A549 (cell line): Measurements from ENCODE around the gene SFTPB.

Source experiments
- ESRRA ChIP-seq: fragments of 150-350 bp; IDR thresholded peaks from 2 replicates; pipeline ENCODE4 v1.6.1; 2014; ENCODE audit warnings: mild to moderate bottlenecking, low read length, borderline replicate concordance
- JUN ChIP-seq, 2 experiments: fragments of >200 bp; sonication (Bioruptor Twin); formaldehyde crosslinking; IDR thresholded peaks; 2 replicates in 1 of 2; 3 replicates in 1 of 2; pipeline ENCODE4 v1.6.1; 2016 to 2017
- NR3C1 ChIP-seq: fragments of >200 bp; sonication (Bioruptor Twin); formaldehyde crosslinking; IDR thresholded peaks from 3 replicates; pipeline ENCODE4 v1.6.1; 2017
- POLR2A ChIP-seq: IDR thresholded peaks from 2 replicates; pipeline ENCODE4 v1.6.1; 2012; ENCODE audit warnings: mild to moderate bottlenecking, low read length
- RCOR1 ChIP-seq: fragments of 150-350 bp; IDR thresholded peaks from 2 replicates; pipeline ENCODE4 v1.6.1; 2014; ENCODE audit warnings: antibody characterized with exemption, low read length, low read depth
- ZFP36 ChIP-seq: fragments of 450-650 bp; IDR thresholded peaks from 2 replicates; pipeline ENCODE4 v1.6.1; 2014; ENCODE audit warnings: borderline replicate concordance; ENCODE audit not compliant: partially characterized antibody
- ZNF302 ChIP-seq: fragments of 250-450 bp; sonication (Bioruptor Pico); IDR thresholded peaks from 2 replicates; pipeline ENCODE4 v1.9.0; 2021; ENCODE audit warnings: inconsistent platforms, mild to moderate bottlenecking, moderate library complexity
- TF ChIP-seq, protein P1 (sequence below): fragments of >200 bp; sonication (Bioruptor Twin); formaldehyde crosslinking; IDR thresholded peaks from 3 replicates; pipeline ENCODE4 v1.5.1; 2016

DNA sequence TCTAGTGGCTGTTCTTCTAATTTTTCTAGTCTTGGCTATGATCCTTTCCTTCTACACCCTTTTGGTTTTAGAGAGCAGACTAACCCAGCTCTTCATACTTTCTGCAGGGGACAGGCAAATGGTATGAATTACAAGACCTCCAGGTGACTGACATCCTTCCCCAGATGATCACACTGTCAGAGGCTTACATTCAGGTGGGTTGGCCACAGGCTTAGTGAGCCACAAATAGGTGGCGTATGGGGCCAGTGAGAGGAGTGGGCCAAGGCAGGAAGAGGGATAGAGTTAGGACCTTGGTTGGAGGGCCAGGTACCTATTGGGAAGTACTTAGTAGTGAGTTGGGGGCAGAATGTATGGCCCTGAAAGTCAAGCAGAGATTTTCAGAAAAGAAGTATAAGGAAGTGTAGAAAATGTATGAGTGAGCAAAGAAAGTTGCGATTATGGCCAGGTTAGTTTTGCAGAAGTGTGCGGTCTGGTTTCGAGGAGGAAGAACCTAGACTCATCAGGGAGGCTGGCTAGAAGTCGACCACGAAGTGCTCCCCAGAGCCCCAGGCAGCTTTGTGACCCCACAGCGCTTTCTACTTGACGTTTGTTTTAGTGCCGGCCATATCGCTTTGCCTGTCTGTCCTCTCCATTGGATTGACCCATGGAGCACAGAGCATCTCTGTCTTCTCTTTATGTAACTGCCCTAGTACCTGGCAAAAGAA lies 20.0 kb downstream of the SFTPB start:
- no peak for TF ChIP-seq RCOR1
- TF ChIP-seq, protein P1, sequence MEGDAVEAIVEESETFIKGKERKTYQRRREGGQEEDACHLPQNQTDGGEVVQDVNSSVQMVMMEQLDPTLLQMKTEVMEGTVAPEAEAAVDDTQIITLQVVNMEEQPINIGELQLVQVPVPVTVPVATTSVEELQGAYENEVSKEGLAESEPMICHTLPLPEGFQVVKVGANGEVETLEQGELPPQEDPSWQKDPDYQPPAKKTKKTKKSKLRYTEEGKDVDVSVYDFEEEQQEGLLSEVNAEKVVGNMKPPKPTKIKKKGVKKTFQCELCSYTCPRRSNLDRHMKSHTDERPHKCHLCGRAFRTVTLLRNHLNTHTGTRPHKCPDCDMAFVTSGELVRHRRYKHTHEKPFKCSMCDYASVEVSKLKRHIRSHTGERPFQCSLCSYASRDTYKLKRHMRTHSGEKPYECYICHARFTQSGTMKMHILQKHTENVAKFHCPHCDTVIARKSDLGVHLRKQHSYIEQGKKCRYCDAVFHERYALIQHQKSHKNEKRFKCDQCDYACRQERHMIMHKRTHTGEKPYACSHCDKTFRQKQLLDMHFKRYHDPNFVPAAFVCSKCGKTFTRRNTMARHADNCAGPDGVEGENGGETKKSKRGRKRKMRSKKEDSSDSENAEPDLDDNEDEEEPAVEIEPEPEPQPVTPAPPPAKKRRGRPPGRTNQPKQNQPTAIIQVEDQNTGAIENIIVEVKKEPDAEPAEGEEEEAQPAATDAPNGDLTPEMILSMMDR: no peak
- no peak for TF ChIP-seq JUN (IDR thresholded peaks at IDR 0.05)
- no peak for TF ChIP-seq ZNF302
- no peak for TF ChIP-seq ESRRA
- no peak for TF ChIP-seq POLR2A
- no peak for TF ChIP-seq NR3C1
- no peak for TF ChIP-seq ZFP36
